HG03060 (cell line): ENCODE measurements around the gene NUP50.

Source experiments
- ATAC-seq: cut with Tn5 transposase; IDR thresholded peaks from one replicate; pipeline ENCODE4 v1.9.1; 2021; ENCODE audit warnings: low read depth, moderate number of reproducible peaks; ENCODE audit not compliant: unreplicated experiment

Gene NUP50

DNA sequence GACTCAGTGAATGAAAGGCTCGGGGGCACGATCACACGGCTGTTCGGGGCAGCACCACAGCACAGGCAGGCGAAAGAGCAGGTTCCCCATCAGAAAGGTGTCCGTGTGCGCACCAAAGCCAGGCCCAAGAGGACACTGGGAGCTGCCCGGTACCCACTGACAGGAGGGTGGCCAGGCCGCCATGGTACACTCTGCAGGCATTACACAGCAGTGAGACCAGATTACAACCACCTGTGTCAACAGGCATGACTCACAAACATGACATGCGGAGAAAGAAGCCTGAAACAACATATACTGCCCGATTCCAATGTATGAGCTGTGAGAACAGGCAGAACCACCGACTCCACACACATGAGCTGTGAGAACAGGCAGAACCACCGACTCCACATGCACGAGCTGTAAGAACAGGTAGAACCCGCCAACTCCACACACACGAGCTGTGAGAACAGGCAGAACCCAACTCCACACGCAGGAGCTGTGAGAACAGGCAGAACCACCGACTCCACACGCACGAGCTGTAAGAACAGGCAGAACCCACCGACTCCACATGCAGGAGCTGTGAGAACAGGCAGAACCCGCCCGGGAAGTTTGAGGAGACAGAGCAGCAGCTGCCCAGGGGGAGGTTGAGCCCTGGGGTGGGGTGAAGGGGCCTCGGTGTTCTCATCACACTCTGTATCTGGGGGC is 44.4 kb downstream of the NUP50 start:
- ATAC-seq: no peak

DNA sequence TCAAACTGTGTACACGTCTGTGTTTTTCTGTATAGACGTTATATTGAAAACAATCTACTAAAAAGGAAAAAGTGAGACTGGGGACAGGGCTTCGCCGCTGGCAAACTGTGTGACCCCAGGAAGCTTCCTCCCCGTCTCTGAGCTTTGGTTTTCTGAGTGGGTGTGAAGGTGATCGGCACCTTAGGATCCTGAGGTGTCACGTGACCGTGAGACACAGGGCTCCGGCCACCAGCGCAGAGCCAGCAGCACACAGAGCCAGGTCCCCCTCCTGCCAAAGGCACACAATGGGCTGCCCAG is 44.9 kb downstream of the NUP50 start:
- no peak for ATAC-seq

DNA sequence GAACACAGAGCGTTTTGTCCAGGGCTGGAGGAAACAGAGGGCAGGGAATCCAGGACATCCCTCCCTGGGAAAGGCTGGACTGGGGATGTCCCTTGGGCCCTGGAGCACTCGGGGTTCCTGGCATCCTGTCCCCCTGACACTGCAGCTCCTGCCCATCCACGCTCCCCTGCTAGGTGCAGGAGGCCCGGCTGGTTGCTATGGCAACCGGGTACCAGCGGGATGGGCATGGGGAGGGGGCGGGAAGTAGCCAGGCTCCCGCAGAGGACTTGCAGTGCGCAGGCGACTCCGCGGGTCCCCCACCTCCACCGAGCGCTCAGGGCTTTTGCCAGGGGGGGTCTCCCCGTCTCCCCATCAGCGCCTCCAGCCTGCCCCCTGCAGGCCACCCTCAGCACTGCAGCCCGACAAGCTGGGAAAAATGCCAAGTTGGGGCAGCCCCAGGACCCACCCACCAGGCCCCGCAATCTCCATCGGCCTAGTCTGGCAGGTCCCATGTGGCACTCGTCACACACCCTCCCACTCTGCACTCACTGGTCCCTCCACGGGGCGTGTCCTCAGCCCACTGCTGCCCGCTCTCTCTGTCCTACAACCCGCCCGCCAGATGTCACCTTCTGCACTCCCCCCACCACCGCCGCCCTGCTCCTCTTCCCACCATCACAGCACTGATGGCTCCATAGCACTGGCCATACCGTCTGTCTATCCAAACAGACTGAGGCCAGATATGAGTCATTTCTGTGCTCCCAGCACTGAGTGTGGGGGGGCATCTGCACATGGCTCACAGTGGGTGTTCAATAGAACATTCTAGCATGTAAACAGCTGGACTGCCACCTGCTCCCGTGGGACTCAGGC is 45.5 kb downstream of the NUP50 start:
- no peak for ATAC-seq

DNA sequence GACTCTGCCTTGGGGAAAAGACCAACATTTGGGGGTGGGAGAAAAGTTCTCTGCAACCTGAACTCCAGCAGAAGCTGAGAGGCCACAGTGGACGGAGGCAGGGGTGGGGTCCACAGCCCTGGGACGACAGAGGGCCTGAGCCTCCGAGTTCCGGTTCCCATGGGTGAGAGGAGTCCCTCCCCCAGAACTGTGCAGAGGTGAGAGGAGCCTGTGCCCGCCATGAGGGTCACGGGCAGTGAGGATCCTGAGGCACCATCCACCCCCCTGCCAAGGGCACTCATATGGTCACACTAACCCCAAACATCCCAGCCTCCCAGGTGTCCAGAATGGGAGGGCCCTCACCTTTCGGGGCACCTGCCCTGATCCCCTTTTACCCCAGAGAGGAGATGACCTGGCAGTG is 46.4 kb downstream of the NUP50 start:
- no peak for ATAC-seq

DNA sequence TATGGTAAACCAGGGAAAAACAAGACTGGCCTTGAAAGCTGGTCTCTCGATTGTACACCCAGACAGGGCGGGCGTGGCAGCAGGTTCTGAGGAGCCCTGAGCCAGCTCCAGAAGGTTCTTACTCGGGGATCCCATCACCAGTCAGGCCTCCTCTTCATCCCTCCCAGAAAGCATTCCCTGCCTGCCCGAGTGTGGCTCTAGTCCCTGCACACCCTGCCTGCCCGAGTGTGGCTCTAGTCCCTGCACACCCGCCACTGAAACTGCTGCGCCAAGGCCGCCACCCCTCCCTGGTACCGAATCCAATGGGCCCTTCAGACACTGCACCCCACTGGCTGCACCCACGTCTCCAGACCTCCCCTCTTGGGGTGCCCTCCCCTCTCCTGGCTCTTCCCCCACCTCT is 46.9 kb downstream of the NUP50 start:
- ATAC-seq: no peak

DNA sequence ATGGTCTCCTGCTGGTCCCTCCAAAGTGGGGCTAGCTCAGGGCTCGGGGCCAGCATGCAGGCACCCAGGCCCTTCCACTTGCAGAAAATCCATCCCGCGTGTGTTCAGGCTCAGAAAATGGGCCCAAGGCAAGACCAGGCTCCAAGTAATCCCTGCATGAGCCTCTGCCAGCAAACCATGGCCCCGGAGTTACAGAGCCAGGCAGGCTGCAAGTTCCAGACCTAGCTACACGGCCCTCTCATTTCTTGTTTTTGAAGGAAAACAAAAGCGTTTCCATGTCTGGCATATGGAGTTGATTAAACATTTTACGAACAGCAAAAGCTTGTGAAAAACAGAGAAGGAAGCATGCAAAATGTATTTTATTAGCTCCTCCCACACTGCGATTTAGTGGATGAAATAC is 47.3 kb downstream of the NUP50 start:
- no peak for ATAC-seq

DNA sequence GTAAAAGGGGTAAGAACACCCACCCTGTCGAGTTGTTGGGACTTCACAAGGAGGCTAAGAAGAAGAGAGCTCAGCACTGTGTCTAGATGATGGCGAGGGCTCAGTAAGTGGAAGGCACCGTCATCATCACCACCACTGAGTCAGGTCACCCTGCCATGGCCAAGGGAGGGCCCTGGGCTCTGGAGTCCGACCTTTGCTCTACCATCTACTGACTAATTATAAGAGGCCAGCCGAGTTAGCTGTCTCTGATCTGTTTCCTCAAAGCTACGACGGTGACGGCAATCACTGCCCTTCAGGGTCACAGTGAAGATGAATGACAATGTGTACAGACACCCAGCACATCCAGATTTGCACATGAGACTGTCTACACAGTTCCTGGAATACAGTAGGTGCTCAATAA is 47.7 kb downstream of the NUP50 start:
- no peak for ATAC-seq

DNA sequence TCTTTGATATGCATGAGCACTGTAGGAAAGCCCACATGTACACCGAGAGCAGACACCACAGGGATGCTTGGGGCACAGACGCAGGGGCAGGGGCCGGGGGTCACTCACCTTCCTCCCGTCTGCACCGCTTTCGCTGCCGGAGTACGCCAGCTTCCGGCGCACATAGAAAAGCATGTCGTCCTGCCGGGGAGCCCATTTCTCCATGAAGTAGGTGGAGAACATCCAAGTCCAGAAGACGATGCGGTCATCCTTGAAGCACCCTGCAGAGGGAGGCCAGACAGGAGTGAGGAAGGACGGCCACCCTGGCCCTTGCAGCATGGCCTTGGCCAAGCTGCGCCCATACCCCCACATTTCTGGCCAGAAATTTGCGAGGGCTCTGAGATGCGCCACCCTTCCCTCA is 48.1 kb downstream of the NUP50 start:
- no peak for ATAC-seq

DNA sequence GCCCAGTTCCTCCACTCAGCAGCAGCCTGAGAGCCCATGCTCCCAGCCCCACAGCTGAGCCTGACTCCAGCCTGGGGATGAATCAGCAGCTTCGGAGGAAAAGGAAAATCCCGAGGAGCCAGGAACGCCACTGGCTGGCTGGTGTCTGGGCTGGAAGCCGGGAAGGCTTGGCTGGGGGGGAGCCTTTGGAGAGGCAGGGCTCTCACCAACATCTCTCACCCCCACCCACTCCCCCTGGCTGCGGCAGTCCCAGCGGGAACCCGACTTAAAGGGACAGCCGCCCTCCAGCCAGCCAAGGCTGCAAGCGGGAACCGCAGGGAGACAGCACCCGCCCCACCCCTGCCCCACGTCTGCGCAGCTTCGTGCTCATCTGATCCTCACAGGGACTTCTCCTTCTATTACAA is 48.6 kb downstream of the NUP50 start:
- no peak for ATAC-seq

DNA sequence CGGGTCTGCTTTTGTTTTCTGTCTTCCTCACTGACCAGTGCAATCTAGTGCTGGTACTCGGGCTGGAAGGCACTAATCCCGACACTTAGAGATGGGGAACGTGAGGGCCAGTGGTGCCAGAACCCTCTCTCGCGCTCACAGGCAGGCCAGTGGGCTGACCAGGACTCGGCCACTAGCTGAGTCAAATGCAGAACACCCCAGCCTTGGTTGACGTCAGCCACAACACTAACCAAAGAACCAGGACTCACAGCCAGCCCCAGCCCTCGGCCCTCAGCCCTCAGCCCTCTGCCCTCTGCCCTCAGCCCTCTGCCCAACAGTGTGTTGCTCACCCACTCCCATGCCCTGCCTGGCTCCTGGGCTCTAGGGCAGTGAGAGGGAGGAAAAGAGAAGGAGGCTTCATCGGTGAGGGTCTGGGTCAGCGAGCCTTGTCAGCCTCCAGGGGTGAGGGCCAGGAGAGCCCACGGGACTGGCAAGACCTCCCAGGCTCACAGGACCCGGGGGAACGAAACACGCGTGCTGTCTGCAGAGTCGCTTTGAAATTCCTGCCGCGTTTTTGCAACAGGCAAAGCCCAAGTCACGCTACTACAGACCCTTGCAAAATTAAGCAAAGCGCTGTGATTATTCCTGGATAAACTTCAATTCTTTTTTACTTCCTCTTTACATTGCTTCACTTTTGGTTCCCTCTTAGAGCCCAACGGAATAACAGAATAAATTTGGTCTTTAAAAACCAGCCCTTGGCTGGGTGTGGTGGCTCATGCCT is 49.4 kb downstream of the NUP50 start:
- no peak for ATAC-seq

DNA sequence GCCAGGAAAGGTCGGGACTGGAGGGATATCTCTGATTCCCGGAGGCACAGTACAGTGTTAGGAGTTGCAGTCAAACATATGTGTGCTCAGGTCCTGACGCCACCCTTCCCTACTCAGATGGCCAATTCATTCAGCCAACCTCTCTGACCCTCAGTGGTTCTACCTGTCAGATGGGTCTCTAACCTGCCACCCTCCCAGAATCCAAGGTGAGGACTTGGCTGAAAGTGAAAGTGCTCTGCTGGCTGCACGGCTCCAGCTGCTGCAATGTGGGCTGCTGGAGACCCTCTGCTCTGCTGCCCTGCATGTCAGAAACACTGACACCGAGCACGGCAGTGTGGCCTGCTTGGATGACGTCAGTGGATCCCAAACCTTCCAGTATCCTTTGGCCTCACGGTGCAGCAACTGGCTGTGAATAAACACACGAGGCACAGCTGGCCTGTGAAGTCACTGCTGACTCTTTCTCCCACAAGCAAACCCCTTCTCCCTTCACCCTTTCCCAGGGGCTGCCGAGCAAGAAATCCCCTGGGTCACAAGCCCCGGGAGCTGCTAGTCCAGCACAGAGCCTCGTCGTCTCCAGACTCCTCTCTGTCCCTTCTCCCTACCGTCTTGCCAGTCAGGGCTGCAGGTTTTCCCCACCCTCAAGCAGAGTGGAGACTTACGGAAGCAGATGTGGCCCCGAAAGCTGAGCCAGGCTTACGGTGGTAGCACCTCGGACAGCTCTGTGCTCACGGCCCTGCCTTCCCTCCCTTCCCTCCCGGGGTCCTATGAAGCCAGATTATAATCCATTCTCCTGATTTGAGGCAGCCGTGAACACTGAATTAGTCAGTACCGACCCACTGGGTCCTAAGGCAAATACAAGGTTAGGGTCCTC is 52.6 kb downstream of the NUP50 start:
- no peak for ATAC-seq

DNA sequence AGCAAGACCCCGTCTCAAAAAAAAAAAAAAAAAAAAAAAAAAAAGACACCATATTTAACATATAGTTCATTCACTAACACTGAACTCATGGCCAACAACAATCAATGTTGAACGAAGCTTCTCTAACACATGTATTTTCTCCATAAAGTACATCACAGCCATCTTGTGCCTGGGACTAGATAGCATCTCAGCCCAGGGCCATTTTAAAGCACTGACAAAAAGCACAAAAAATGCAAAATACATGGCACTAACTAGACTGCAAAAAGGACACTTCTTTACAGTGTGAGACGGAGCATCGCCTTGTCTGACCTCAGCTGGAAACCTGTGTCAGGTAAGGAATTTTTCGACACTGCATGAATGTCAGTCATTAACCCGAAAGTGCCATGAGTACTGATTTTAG is 53.6 kb downstream of the NUP50 start:
- no peak for ATAC-seq

DNA sequence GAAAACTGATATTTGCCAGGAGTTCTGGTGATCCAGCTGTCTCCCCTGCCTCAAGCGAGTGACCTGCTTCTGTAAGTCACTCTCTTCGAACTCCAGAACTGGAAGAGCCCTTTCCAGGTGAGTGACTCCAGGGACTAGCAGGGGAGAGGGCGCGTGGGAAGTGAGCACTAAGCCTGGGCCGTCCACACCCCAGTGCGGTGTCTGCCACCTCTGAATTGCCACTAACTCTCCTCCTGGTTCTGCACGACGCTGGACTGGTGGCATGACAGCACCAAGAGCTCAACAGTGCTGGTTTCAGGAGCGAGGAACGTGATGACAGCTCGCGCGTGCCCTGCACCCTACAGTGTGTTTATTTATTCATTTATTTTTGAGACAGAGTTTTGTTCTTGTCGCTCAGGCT is 54.1 kb downstream of the NUP50 start:
- no peak for ATAC-seq

DNA sequence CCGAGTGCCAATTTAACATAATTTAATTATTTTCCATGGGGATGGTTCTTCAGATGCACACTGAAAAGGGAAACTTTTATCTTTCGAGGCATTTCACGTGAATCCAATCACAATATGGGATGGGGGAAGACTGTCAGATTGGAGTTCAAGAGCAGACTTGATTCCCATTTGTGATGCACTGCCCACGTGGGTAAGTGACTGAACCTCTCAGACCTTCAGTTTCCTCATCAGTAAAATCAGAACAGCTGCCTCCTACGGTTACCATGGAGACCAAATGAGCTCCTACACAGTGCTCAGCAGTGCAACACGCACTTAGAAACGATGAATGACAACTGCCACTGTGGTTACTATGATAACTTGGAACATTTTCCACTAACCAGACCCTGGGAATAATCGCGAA is 55.3 kb downstream of the NUP50 start:
- no peak for ATAC-seq

DNA sequence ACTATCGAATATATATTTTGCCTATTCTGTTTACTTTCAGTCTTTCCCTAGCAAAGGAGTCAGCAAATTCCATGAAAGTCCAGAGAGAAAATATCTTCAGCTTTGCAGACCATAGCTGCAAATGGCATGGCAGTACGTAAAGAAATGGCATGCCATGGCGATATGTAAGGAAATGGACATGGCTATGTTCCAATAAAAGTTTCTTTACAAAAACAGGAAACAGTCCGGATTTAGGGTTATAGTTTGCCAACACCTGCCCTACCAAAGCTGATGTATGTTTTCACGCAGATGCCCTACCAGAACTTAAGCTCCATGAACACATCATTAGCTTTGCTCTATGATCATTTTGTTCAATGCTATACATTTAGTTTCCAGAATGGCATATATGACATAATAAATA is 57.5 kb downstream of the NUP50 start:
- no peak for ATAC-seq

DNA sequence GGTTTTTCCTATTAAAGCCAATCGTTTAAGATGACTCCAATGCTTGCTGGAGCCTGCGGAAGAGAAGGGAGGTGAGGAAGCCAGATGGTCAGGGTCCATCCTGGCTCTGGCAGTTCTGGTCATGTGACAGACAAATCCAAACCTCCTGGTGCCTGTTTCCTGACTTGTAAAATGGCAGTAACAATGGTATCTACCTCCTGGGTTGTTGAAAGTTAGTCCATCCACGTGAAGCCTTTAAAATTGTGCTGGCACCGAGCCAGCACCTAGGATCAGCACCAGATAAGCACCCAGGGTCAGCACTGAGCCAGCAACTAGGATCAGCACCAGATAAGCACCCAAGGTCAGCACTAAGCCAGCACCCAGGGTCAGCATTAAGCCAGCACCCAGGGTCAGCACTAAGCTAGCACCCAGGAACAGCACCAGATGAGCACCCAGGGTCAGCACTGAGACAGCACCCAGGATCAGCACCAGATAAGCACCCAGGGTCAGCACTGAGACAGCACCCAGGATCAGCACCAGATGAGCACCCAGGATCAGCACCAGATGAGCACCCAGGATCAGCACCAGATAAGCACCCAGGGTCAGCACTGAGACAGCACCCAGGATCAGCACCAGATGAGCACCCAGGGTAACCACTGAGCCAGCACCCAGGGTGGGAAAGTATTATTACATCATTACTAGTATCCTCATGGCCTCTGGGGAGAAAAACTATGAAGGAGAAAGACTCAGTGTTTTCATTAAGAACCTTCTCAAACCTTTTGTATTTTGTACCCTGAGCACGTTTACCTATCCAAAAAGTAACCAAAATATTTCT is 59.8 kb downstream of the NUP50 start:
- no peak for ATAC-seq

DNA sequence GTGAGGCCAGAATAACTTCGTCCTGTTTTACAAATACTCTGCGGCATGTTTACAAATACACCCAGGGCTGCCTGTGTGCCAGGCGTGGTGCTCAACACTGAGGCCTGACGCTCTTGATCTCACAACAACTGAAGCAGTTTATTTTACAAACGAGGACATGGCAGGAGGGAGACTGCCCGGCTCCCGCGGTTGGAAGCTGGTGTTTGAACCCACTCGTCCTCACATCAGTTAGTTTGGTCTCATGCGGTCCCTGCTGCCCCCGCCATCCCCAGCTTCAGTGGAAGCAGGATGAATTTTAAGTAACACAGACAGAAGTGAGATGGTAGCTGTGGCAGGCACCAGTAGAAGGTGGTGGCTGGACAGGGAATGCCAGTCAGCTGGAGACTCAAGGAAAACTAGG is 60.6 kb downstream of the NUP50 start:
- ATAC-seq: no peak

DNA sequence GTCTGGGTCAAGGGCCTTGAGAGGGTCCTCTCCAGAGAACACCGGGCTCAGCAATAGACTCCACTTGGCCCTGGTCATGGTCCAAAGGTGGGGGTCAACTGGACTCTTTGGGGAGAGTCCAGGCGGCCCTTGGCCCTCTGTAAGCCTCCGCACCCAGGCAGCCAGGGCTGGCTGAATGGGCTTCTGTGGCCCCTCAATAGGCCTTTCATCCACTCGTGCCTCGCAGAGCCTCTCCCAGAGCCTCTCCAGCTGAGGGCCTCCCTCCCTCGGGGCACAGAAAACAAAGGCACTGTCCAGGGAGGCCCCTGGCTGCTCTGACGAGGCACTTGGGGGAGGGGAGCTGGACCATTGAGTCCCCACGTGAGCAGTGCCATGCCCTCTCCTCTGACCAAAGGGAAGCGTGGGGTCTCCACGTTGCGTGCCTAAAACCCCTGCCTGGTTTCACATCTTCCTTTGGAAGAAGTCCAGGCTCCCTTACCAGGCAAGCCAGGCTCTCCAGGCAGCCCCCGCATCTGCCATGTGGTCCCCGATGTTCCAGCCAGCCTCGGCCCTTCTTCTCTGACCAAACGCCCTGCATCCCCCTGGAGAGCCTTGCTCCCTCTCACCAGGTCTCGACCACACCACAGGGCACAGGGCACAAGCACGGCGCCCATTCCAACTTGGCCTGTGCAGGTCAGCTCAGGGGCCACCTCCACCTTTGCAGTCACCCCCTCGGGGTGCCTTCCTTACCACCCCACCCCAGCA is 61.4 kb downstream of the NUP50 start:
- ATAC-seq: no peak
